GM13977 (cell line): ENCODE measurements around the gene SREBF2.

Experiments used
- DNase-seq: peaks from one replicate; pipeline ENCODE4 v3.0.0; 2012; ENCODE audit warnings: low spot score
- CTCF ChIP-seq: IDR thresholded peaks from 2 replicates; pipeline ENCODE4 v1.5.1; 2012; ENCODE audit warnings: mild to moderate bottlenecking, control low read depth; ENCODE audit not compliant: insufficient read depth; ENCODE audit errors: extremely low read depth, missing control alignments
- in situ Hi-C: fragments of 300-500 bp; cut with MboI; formaldehyde crosslinking; loops from one replicate; pipeline ENCODE4 v1.12.0; 2022; ENCODE audit warnings: low sequenced_read_pairs, low pct_unique_long_range_greater_than_20kb, mixed read lengths, inconsistent platforms; ENCODE audit not compliant: unreplicated experiment

SREBF2 gene

DNA sequence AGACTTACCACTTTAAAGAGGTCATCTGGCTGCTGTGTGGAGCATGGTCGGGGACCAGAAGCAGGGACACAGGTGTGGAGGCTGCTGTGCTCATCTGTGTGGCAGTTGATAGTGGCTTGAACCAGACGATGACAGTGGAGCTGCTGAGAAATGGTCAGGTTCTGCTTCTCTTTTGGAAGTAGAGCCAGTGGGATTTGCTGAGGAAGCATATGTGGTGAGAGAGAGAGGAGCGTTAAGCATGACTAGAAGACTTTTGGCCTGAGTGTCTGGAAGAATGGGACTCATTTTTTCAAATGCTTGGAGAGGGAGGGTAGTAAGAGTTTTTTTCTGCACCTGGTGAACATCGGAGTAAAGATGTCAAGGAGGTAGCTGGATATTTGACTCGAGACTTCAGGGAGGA is 12.5 kb upstream of the SREBF2 start:
- no peak for TF ChIP-seq CTCF
- DNase-seq = no peak
- in situ Hi-C loops = no loop called here

- DNase-seq = no peak
- no peak for TF ChIP-seq CTCF
- in situ Hi-C loops = no loop called here
Measured at GRCh38 chr22:41821471-41822316, 11.2 kb upstream of the SREBF2 start.

- in situ Hi-C loops = no loop called here
- TF ChIP-seq CTCF = peak; percentile 62
- peak; percentile 70 for DNase-seq
Measured at GRCh38 chr22:41822317-41823057, 10.4 kb upstream of the SREBF2 start.

DNA sequence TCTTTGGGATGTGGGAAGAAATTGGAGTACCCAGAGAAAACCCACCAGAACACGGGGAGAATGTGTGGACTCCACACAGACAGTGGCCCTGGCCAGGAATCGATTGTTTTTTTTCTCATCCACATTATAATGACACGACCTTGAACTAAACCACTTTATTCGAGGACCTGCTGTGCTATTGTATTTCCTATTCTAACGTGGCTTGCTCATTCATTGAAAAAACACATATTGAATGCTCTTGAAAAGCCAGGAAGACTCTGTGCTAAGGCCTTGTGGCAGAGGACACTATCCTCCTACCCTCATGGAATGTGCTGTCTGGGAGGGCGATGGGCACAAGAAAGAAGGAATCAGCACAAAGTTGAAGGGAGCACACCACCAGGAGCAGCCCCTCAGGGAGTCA is 9.1 kb upstream of the SREBF2 start:
- DNase-seq = no peak
- no peak for TF ChIP-seq CTCF

GRCh38 chr22:41825376-41825775 is 7.5 kb upstream of the SREBF2 start:
- DNase-seq = no peak
- in situ Hi-C loops = no loop called here
- TF ChIP-seq CTCF = no peak

More for the DNA sequence above, 9.1 kb upstream of the SREBF2 start:
- in situ Hi-C loops = no loop called here

DNA sequence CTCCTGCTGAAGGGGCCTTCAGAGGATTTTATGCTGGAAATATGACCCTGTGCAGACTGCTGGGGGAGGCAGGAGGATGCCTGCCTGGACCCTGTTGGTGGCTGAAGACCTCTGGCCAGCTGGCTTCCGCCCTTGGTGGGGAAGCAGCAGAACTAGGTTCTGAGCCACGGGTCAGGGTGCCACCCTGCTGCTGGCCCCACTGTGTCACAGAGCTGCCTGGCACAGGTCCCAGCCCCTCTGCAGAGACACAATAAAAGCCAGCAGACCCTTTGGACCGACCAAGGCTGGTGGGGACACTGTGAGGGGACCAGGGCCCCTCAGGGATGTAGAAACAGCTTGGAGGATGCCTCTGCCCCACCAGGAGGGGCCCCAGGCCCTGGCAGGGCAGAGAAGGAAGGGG is 6.9 kb upstream of the SREBF2 start:
- in situ Hi-C loops = no loop called here
- TF ChIP-seq CTCF = no peak
- DNase-seq = no peak
